H1 (cell line): Measurements from ENCODE around the gene WDR43. TPM values are rescaled to one million over a fixed set of nuclear protein-coding genes. Genes with fewer than 3 reads are reported as not detected.

Source experiments
- CTCF ChIA-PET: fragments of 300-600 bp; sonication (Branson Sonifier 250); formaldehyde crosslinking; loops from one replicate; lab custom pipeline; 2021; ENCODE audit not compliant: partially characterized antibody; lab: Charles Lee
- POLR2A ChIA-PET: fragments of 300-600 bp; sonication (Branson Sonifier 250); formaldehyde crosslinking; loops from one replicate; lab custom pipeline; 2021; ENCODE audit warnings: inconsistent platforms; ENCODE audit not compliant: partially characterized antibody; lab: Charles Lee
- DNase-seq, 2 experiments: peaks; one replicate each; pipeline versions ENCODE4 v3.0.0 to v3.0.0-alpha.2; 2010 to 2022; ENCODE audit warnings: low spot score in 2 of 2, low read depth in 1 of 2, mixed read lengths in 1 of 2
- FAIRE-seq: peaks from 2 replicates; lab custom pipeline; 2011; peaks lifted over from hg19 to GRCh38; lab: Jason Lieb, UNC
- H2AFZ ChIP-seq: 2 replicates; pipeline ENCODE4 v1.8.1; 2012; ENCODE audit warnings: low read length, inconsistent platforms
- H2AK5ac ChIP-seq: 2 replicates; pipeline ENCODE4 v1.6.1; 2013; ENCODE audit warnings: low read depth, low read length
- H2BK120ac ChIP-seq: replicated peaks from 2 replicates; pipeline ENCODE3; 2013; ENCODE audit warnings: low read depth, low read length, inconsistent platforms
- H2BK12ac ChIP-seq: 2 replicates; pipeline ENCODE4 v1.6.1; 2013; ENCODE audit warnings: low read depth, low read length
- H2BK15ac ChIP-seq: 2 replicates; pipeline ENCODE4 v1.6.1; 2013; ENCODE audit warnings: low read length
- H2BK20ac ChIP-seq: 2 replicates; pipeline ENCODE4 v1.6.1; 2013; ENCODE audit warnings: low read length
- H2BK5ac ChIP-seq: 2 replicates; pipeline ENCODE4 v1.6.1; 2013; ENCODE audit warnings: low read depth, low read length
- H3K14ac ChIP-seq: 2 replicates; pipeline ENCODE4 v1.6.1; 2013; ENCODE audit warnings: inconsistent platforms; ENCODE audit not compliant: insufficient read length
- H3K18ac ChIP-seq: 2 replicates; pipeline ENCODE4 v1.6.1; 2013; ENCODE audit warnings: low read length; ENCODE audit errors: extremely low read depth
- H3K23ac ChIP-seq: 2 replicates; pipeline ENCODE4 v1.6.1; 2013; ENCODE audit warnings: inconsistent platforms; ENCODE audit not compliant: insufficient read length
- H3K23me2 ChIP-seq: 2 replicates; pipeline ENCODE4 v1.6.1; 2013; ENCODE audit warnings: low read depth, low read length
- H3K27ac ChIP-seq: 2 replicates; pipeline ENCODE4 v1.6.1; 2011; ENCODE audit warnings: low read depth, low read length, inconsistent platforms
- H3K27me3 ChIP-seq, 4 experiments: replicated peaks in 1 of 4; 1 replicate in 1 of 4; 2 replicates in 3 of 4; pipeline versions ENCODE4 v1.6.1 to v1.8.1; 2011 to 2013; ENCODE audit warnings: low read length in 3 of 4, mild to moderate bottlenecking in 3 of 4, inconsistent platforms in 2 of 4, mixed read lengths in 2 of 4, moderate library complexity in 1 of 4; ENCODE audit not compliant: control insufficient read depth in 3 of 4, insufficient read depth in 3 of 4; ENCODE audit errors: extremely low read depth in 1 of 4
- H3K36me3 ChIP-seq, 4 experiments: 2 replicates each; pipeline versions ENCODE4 v1.6.1 to v1.8.1; 2011 to 2013; ENCODE audit warnings: mild to moderate bottlenecking in 4 of 4, low read length in 3 of 4, moderate library complexity in 2 of 4, control low read depth in 1 of 4, inconsistent platforms in 1 of 4; ENCODE audit not compliant: insufficient read depth in 4 of 4, control insufficient read depth in 2 of 4
- H3K4ac ChIP-seq: replicated peaks from 2 replicates; pipeline ENCODE3; 2013; ENCODE audit warnings: low read length, low read depth, mixed read lengths, inconsistent platforms; ENCODE audit not compliant: insufficient read length
- H3K4me1 ChIP-seq, 4 experiments: replicated peaks in 1 of 4; 1 replicate in 1 of 4; 2 replicates in 3 of 4; pipeline versions ENCODE4 v1.6.1 to v1.8.1; 2011 to 2013; ENCODE audit warnings: low read length in 3 of 4, inconsistent platforms in 2 of 4, mixed read lengths in 1 of 4; ENCODE audit not compliant: insufficient read depth in 4 of 4, control insufficient read depth in 3 of 4
- H3K4me2 ChIP-seq, 2 experiments: 2 replicates each; pipeline versions ENCODE4 v1.6.1 to v1.8.1; 2011 to 2013; ENCODE audit warnings: low read depth in 2 of 2, low read length in 2 of 2, control low read depth in 1 of 2, inconsistent platforms in 1 of 2, mild to moderate bottlenecking in 1 of 2; ENCODE audit not compliant: insufficient read depth in 1 of 2
- H3K4me3 ChIP-seq, 4 experiments: fragments of 200-600, 300-600 bp in 1 of 4; sonication (generic), shearing (Covaris generic), sonication (Bioruptor Twin) in 1 of 4; 2 replicates each; pipeline versions ENCODE4 v1.5.1 to v1.8.1; 2011 to 2016; ENCODE audit warnings: low read length in 4 of 4, low read depth in 3 of 4, control low read depth in 2 of 4, inconsistent platforms in 2 of 4, mild to moderate bottlenecking in 2 of 4, mixed read lengths in 1 of 4, moderate library complexity in 1 of 4; ENCODE audit not compliant: insufficient read depth in 2 of 4; ENCODE audit errors: extremely low read depth in 1 of 4
- H3K56ac ChIP-seq: replicated peaks from 2 replicates; pipeline ENCODE3; 2013; ENCODE audit warnings: low read depth, mild to moderate bottlenecking, mixed read lengths, low read length, inconsistent platforms; ENCODE audit not compliant: insufficient read length
- H3K79me1 ChIP-seq: 2 replicates; pipeline ENCODE4 v1.6.1; 2013; ENCODE audit warnings: low read depth, low read length, control low read depth
- H3K79me2 ChIP-seq, 2 experiments: 2 replicates each; pipeline versions ENCODE4 v1.6.1 to v1.8.1; 2012 to 2013; ENCODE audit warnings: low read length in 2 of 2, mild to moderate bottlenecking in 2 of 2, inconsistent platforms in 1 of 2; ENCODE audit not compliant: insufficient read depth in 2 of 2, control insufficient read depth in 1 of 2
- H3K9ac ChIP-seq, 4 experiments: replicated peaks in 1 of 4; 1 replicate in 1 of 4; 2 replicates in 3 of 4; pipeline versions ENCODE4 v1.6.1 to v1.8.1; 2011 to 2013; ENCODE audit warnings: low read depth in 3 of 4, low read length in 3 of 4, control low read depth in 2 of 4, mild to moderate bottlenecking in 2 of 4, moderate library complexity in 2 of 4, inconsistent platforms in 1 of 4; ENCODE audit errors: extremely low read depth in 1 of 4
- H3K9me3 ChIP-seq, 2 experiments: 2 replicates each; pipeline versions ENCODE4 v1.6.1 to v1.8.1; 2012 to 2013; ENCODE audit warnings: mild to moderate bottlenecking in 2 of 2, moderate library complexity in 2 of 2, control low read depth in 1 of 2, inconsistent platforms in 1 of 2, low read depth in 1 of 2, low read length in 1 of 2, mixed read lengths in 1 of 2; ENCODE audit not compliant: insufficient read depth in 2 of 2
- H4K20me1 ChIP-seq, 2 experiments: replicated peaks in 1 of 2; 2 replicates each; pipeline versions ENCODE3 to v1.8.1; 2011 to 2013; ENCODE audit warnings: inconsistent platforms in 2 of 2, low read length in 2 of 2, mild to moderate bottlenecking in 1 of 2; ENCODE audit not compliant: insufficient read depth in 2 of 2, control insufficient read depth in 1 of 2
- H4K5ac ChIP-seq: 2 replicates; pipeline ENCODE4 v1.6.1; 2013; ENCODE audit warnings: low read length, low read depth, mixed read lengths, inconsistent platforms; ENCODE audit not compliant: insufficient read length
- H4K8ac ChIP-seq: 2 replicates; pipeline ENCODE4 v1.8.0; 2013; ENCODE audit warnings: mild to moderate bottlenecking, moderate library complexity, low read length, inconsistent platforms; ENCODE audit not compliant: insufficient read depth; ENCODE audit errors: extremely low read depth
- H4K91ac ChIP-seq: replicated peaks from 2 replicates; pipeline ENCODE3; 2013; ENCODE audit warnings: low read length, mixed read lengths, inconsistent platforms; ENCODE audit not compliant: insufficient read length
- ATF2 ChIP-seq: IDR thresholded peaks from 2 replicates; pipeline ENCODE4 v1.6.1; 2012; ENCODE audit warnings: low read length, inconsistent platforms
- BCL11A ChIP-seq, 2 experiments: IDR thresholded peaks; one replicate each; pipeline ENCODE4 v1.6.1; 2011; ENCODE audit warnings: low read depth in 2 of 2, low read length in 2 of 2, mild to moderate bottlenecking in 2 of 2
- NANOG ChIP-seq: IDR thresholded peaks from 2 replicates; pipeline ENCODE4 v1.6.1; 2011; ENCODE audit warnings: low read length, low read depth, mild to moderate bottlenecking, inconsistent platforms; ENCODE audit not compliant: insufficient read depth, poor library complexity, severe bottlenecking
- POLR2AphosphoS5 ChIP-seq: IDR thresholded peaks from 2 replicates; pipeline ENCODE4 v1.6.1; 2011; ENCODE audit warnings: low read depth, low read length
- RAD21 ChIP-seq, 2 experiments: IDR thresholded peaks in 1 of 2; conservative IDR thresholded peaks in 1 of 2; 2 replicates each; pipeline ENCODE4 v1.6.1; 2011; ENCODE audit warnings: low read depth in 2 of 2, low read length in 2 of 2, improper control_type of control experiment in 1 of 2, inconsistent platforms in 1 of 2, mild to moderate bottlenecking in 1 of 2, moderate library complexity in 1 of 2
- RFX5 ChIP-seq: IDR thresholded peaks from 2 replicates; pipeline ENCODE4 v1.6.1; 2011; ENCODE audit warnings: low read depth, low read length, improper control_type of control experiment, borderline replicate concordance
- SIN3A ChIP-seq, 2 experiments: IDR thresholded peaks in 1 of 2; conservative IDR thresholded peaks in 1 of 2; 2 replicates each; pipeline ENCODE4 v1.6.1; 2011 to 2012; ENCODE audit warnings: low read length in 2 of 2, improper control_type of control experiment in 1 of 2, low read depth in 1 of 2, mild to moderate bottlenecking in 1 of 2
- SP1 ChIP-seq: IDR thresholded peaks from 2 replicates; pipeline ENCODE4 v1.6.1; 2011; ENCODE audit warnings: low read depth, low read length
- SUZ12 ChIP-seq: fragments of 200-600 bp; sonication (generic); IDR thresholded peaks from 2 replicates; pipeline ENCODE4 v1.6.1; 2012; ENCODE audit warnings: mild to moderate bottlenecking, inconsistent platforms, low read length, moderate library complexity, mixed read lengths
- TAF1 ChIP-seq: IDR thresholded peaks from 2 replicates; pipeline ENCODE4 v1.6.1; 2011; ENCODE audit warnings: mild to moderate bottlenecking, low read depth, low read length
- TEAD4 ChIP-seq: IDR thresholded peaks from 2 replicates; pipeline ENCODE4 v1.6.1; 2012; ENCODE audit warnings: low read depth, low read length, inconsistent platforms, mixed read lengths
- YY1 ChIP-seq: IDR thresholded peaks from 2 replicates; pipeline ENCODE4 v1.6.1; 2011; ENCODE audit warnings: low read depth, mild to moderate bottlenecking, low read length
- ZNF274 ChIP-seq: IDR thresholded peaks from 2 replicates; pipeline ENCODE4 v1.7.0; 2012; ENCODE audit warnings: low read length, borderline replicate concordance; ENCODE audit errors: extremely low read depth
- WGBS, 2 experiments: shearing (Covaris generic) in 1 of 2; methylation state at CpG; one replicate each; pipeline versions ENCODE4 v1.1.6 to v1.1.7; 2013 to 2015; ENCODE audit warnings: low lambda C conversion rate in 2 of 2, mixed read lengths in 2 of 2, inconsistent platforms in 1 of 2, low coverage in 1 of 2, missing lambda C conversion rate in 1 of 2; ENCODE audit not compliant: insufficient replicate concordance in 2 of 2, insufficient coverage in 1 of 2, insufficient read length in 1 of 2; ENCODE audit errors: extremely low coverage in 1 of 2, missing lambda C conversion rate in 1 of 2; 5-methylcytosine and 5-hydroxymethylcytosine counted together
- polyA plus RNA-seq, 7 experiments: library from polyadenylated mRNA; depleted of rRNA in 3 of 7; stranded (reverse) in 5 of 7; unstranded in 2 of 7; fragments of >200 nt in 5 of 7; fragments of 200-250 nt in 2 of 7; gene quantifications; 1 replicate in 5 of 7; 2 replicates in 1 of 7; 4 replicates in 1 of 7; pipeline versions ENCODE4 v1.2.1 to v1.2.3, GENCODE V29; 2011 to 2013; ENCODE audit warnings: missing spikeins in 2 of 7, mixed read lengths in 2 of 7
- total RNA-seq: library from RNA; stranded (reverse); fragmentation: NEBNext Ultra II Directional; extraction: Animal tissue kit (Norgen Biotek cat#: 25700); gene quantifications from 2 replicates; pipeline ENCODE4 v1.2.1, GENCODE V29; 2021

WDR43 gene
- total and polyA plus RNA-seq, 2 of the 8 experiments (the other 6 are each of a cell fraction or from before 2014, with no cell fraction given): 57.8 to 142 TPM

GRCh38 chr2:28986429-28986828 is 92.0 kb downstream of the WDR43 start:
- H3K18ac ChIP-seq: no peak overlapping the region
- no peak overlapping the region for H4K8ac ChIP-seq
- H4K20me1 ChIP-seq: no peaks in the 10 kb centered on the region
- no peaks in the 10 kb centered on the region for H3K4me1 ChIP-seq
- 91% methylated on average over 4 of the region's 4 CpGs; no CpG with 5 or more reads in 1 of the 2 experiments for WGBS, 2 experiments
- no peak overlapping the region for H3K4ac ChIP-seq
- H3K4me2 ChIP-seq: no peak overlapping the region
- H2AFZ ChIP-seq: no peak overlapping the region
- no peak overlapping the region for H3K23ac ChIP-seq
- H3K23me2 ChIP-seq: no peaks in the 10 kb centered on the region; the same call in 1 of the 2 replicates
- H2BK5ac ChIP-seq: no peak overlapping the region
- no peaks in the 10 kb centered on the region for H3K27me3 ChIP-seq
- ChIA-PET POLR2A (no interaction called here), CTCF (interaction anchor here (1.0 kb wide), 2 partner anchors 8 to 10 kb away, joined by 3 read pairs; no protein-coding TSS in a partner anchor)
- no peak overlapping the region for H3K27ac ChIP-seq
- no peak for DNase-seq
- no peak overlapping the region for H2BK20ac ChIP-seq
- FAIRE-seq: no peak
- no peak overlapping the region for H4K91ac ChIP-seq
- H3K9ac ChIP-seq: no peak overlapping the region
- H3K79me2 ChIP-seq: no peaks in the 10 kb centered on the region
- no peak overlapping the region for H3K56ac ChIP-seq
- H3K36me3 ChIP-seq: no peaks in the 10 kb centered on the region
- no peak overlapping the region for H3K4me3 ChIP-seq
- no peak overlapping the region for H2BK120ac ChIP-seq
- H2AK5ac ChIP-seq: no peak overlapping the region
- H2BK12ac ChIP-seq: no peak overlapping the region
- H3K79me1 ChIP-seq: no peaks in the 10 kb centered on the region
- H3K14ac ChIP-seq: no peak overlapping the region
- H4K5ac ChIP-seq: no peak overlapping the region
- no peak overlapping the region for H2BK15ac ChIP-seq
- H3K9me3 ChIP-seq: no peaks in the 10 kb centered on the region
- TF ChIP-seq BCL11A (IDR thresholded peaks at IDR 0.05; ENCODE audit: low read depth in 2 of 2, low read length in 2 of 2) (no peak), ZNF274 (no peak), RFX5 (no peak), TAF1 (no peak), SIN3A (conservative IDR thresholded peaks at IDR 0.05 in 1 of 2, IDR thresholded peaks at IDR 0.05 in 1 of 2; ENCODE audit: low read depth in 1 of 2, low read length in 2 of 2) (no peak), ATF2 (no peak), NANOG (no peak), RAD21 (IDR thresholded peaks at IDR 0.05 in 1 of 2, conservative IDR thresholded peaks at IDR 0.05 in 1 of 2; ENCODE audit: low read depth in 2 of 2, low read length in 2 of 2) (no peak), SUZ12 (no peak), POLR2AphosphoS5 (no peak), TEAD4 (no peak), SP1 (no peak), YY1 (no peak)
